Liver (tissue), 9 donors: ENCODE measurements around the gene CPNE9. TPM values are rescaled to one million over a fixed set of nuclear protein-coding genes. Genes with fewer than 3 reads are reported as not detected.

ENCODE experiments used
- DNase-seq: peaks from one replicate; pipeline ENCODE4 v3.0.0-alpha.2; 2017; ENCODE audit warnings: low spot score
- H3K27ac ChIP-seq, 2 donors: one replicate each; pipeline ENCODE4 v1.7.0; 2013; ENCODE audit warnings: inconsistent platforms in 2 of 2, low read length in 2 of 2, control low read depth in 1 of 2, low read depth in 1 of 2, mild to moderate bottlenecking in 1 of 2
- H3K27me3 ChIP-seq, 4 donors: one replicate each; pipeline versions ENCODE4 v1.6.1 to v1.7.0; 2013; ENCODE audit warnings: low read length in 3 of 4, inconsistent platforms in 1 of 4, mild to moderate bottlenecking in 1 of 4, moderate library complexity in 1 of 4; ENCODE audit not compliant: control insufficient read depth in 4 of 4, insufficient read depth in 4 of 4
- H3K36me3 ChIP-seq, 4 donors: one replicate each; pipeline versions ENCODE4 v1.6.1 to v1.7.0; 2013; ENCODE audit warnings: low read length in 3 of 4, mild to moderate bottlenecking in 3 of 4, low read depth in 1 of 4, moderate library complexity in 1 of 4; ENCODE audit not compliant: control insufficient read depth in 4 of 4, insufficient read depth in 3 of 4
- H3K4me1 ChIP-seq, 4 donors: one replicate each; pipeline versions ENCODE4 v1.6.1 to v1.7.0; 2013; ENCODE audit warnings: low read length in 3 of 4, mild to moderate bottlenecking in 3 of 4, moderate library complexity in 1 of 4; ENCODE audit not compliant: control insufficient read depth in 4 of 4, insufficient read depth in 4 of 4
- H3K4me3 ChIP-seq, 3 donors: one replicate each; pipeline versions ENCODE4 v1.6.1 to v1.7.0; 2013; ENCODE audit warnings: low read length in 3 of 3, control low read depth in 1 of 3, low read depth in 1 of 3, mild to moderate bottlenecking in 1 of 3
- H3K9ac ChIP-seq, 2 donors: one replicate each; pipeline ENCODE4 v1.7.0; 2013; ENCODE audit warnings: low read length in 2 of 2, mild to moderate bottlenecking in 2 of 2, moderate library complexity in 2 of 2, control low read depth in 1 of 2, low read depth in 1 of 2
- H3K9me3 ChIP-seq, 4 donors: one replicate each; pipeline versions ENCODE4 v1.6.1 to v1.7.0; 2013; ENCODE audit warnings: low read length in 3 of 4; ENCODE audit not compliant: control insufficient read depth in 4 of 4
- ATF3 ChIP-seq: IDR thresholded peaks from 2 replicates; pipeline ENCODE4 v1.6.1; 2016; ENCODE audit warnings: antibody characterized with exemption
- CTCF ChIP-seq: fragments of 150-350 bp; IDR thresholded peaks from 2 replicates; pipeline ENCODE4 v1.5.1; 2017; ENCODE audit warnings: improper control_type of control experiment, low read depth, low read length; ENCODE audit not compliant: missing input control
- EGR1 ChIP-seq, 2 donors: IDR thresholded peaks; 2 replicates each; pipeline ENCODE4 v1.6.1; 2016 to 2018; ENCODE audit warnings: antibody characterized with exemption in 2 of 2, low read depth in 2 of 2
- FOXA2 ChIP-seq: IDR thresholded peaks from 2 replicates; pipeline ENCODE4 v1.6.1; 2016; ENCODE audit warnings: antibody characterized with exemption
- GABPA ChIP-seq, 2 donors: IDR thresholded peaks in 1 of 2; conservative IDR thresholded peaks in 1 of 2; 2 replicates each; pipeline ENCODE4 v1.6.1; 2016; ENCODE audit warnings: antibody characterized with exemption in 2 of 2, mild to moderate bottlenecking in 1 of 2, moderate library complexity in 1 of 2
- HNF4A ChIP-seq, 2 donors: conservative IDR thresholded peaks; 2 replicates each; pipeline ENCODE4 v1.6.1; 2016; ENCODE audit warnings: antibody characterized with exemption in 2 of 2, mild to moderate bottlenecking in 2 of 2
- HNF4G ChIP-seq: IDR thresholded peaks from 2 replicates; pipeline ENCODE4 v1.6.1; 2016; ENCODE audit warnings: antibody characterized with exemption
- JUND ChIP-seq, 2 donors: IDR thresholded peaks; 2 replicates each; pipeline ENCODE4 v1.6.1; 2016; ENCODE audit warnings: antibody characterized with exemption in 2 of 2
- MAX ChIP-seq: IDR thresholded peaks from 2 replicates; pipeline ENCODE4 v1.6.1; 2016; ENCODE audit warnings: antibody characterized with exemption
- NR2F2 ChIP-seq: IDR thresholded peaks from 2 replicates; pipeline ENCODE4 v1.6.1; 2016; ENCODE audit warnings: antibody characterized with exemption
- RAD21 ChIP-seq, 2 donors: IDR thresholded peaks; 2 replicates each; pipeline ENCODE4 v1.6.1; 2016; ENCODE audit warnings: antibody characterized with exemption in 2 of 2, mild to moderate bottlenecking in 2 of 2
- REST ChIP-seq: IDR thresholded peaks from 2 replicates; pipeline ENCODE4 v1.6.1; 2016; ENCODE audit warnings: antibody characterized with exemption, mild to moderate bottlenecking
- RXRA ChIP-seq, 2 donors: IDR thresholded peaks; 2 replicates each; pipeline ENCODE4 v1.6.1; 2017 to 2018; ENCODE audit warnings: antibody characterized with exemption in 2 of 2, mild to moderate bottlenecking in 1 of 2
- SP1 ChIP-seq: IDR thresholded peaks from 2 replicates; pipeline ENCODE4 v1.6.1; 2018; ENCODE audit warnings: antibody characterized with exemption, mild to moderate bottlenecking
- TAF1 ChIP-seq: conservative IDR thresholded peaks from 2 replicates; pipeline ENCODE4 v1.6.1; 2016; ENCODE audit warnings: antibody characterized with exemption, mild to moderate bottlenecking
- YY1 ChIP-seq: IDR thresholded peaks from 2 replicates; pipeline ENCODE4 v1.6.1; 2016; ENCODE audit warnings: antibody characterized with exemption, mild to moderate bottlenecking
- ZBTB33 ChIP-seq: IDR thresholded peaks from 2 replicates; pipeline ENCODE4 v1.6.1; 2016; ENCODE audit warnings: antibody characterized with exemption
- WGBS: extraction: QIAGEN DNeasy Blood & Tissue Kit; methylation state at CpG from one replicate; pipeline ENCODE4 v1.1.7; 2013; 5-methylcytosine and 5-hydroxymethylcytosine counted together
- polyA plus RNA-seq, 2 donors: library from polyadenylated mRNA; stranded (reverse) in 1 of 2; unstranded in 1 of 2; fragments of 200-250 nt in 1 of 2; fragments of >200 nt in 1 of 2; fragmentation: Nextera tagmentation in 1 of 2; extraction: Ambion mirVana in 1 of 2; gene quantifications; one replicate each; pipeline versions ENCODE4 v1.2.1 to v1.2.3, GENCODE V29; 2013 to 2015
- total RNA-seq, 2 donors: library from RNA; depleted of rRNA; stranded (reverse); fragments of >200 nt; gene quantifications; one replicate each; pipeline ENCODE4 v1.2.3, GENCODE V29; 2014
- donor health status: healthy.
- donor health status: healthy.
- donor health status: healthy.
- donor health status: healthy.
- donor health status: healthy.

CPNE9 gene
- total and polyA plus RNA-seq, 4 donors, result not detected

GRCh38 chr3:9669277-9669676 is 34.4 kb upstream of the CPNE9 start:
- no peak overlapping the region for H3K27ac ChIP-seq
- no peaks in the 10 kb centered on the region for H3K27me3 ChIP-seq
- TF ChIP-seq EGR1 (IDR thresholded peaks at IDR 0.05; ENCODE audit: low read depth in 2 of 2) (no peak), HNF4G (no peak), FOXA2 (no peak), SP1 (no peak), JUND (IDR thresholded peaks at IDR 0.05) (no peak), NR2F2 (no peak), YY1 (no peak), RXRA (IDR thresholded peaks at IDR 0.05) (no peak), MAX (no peak), ZBTB33 (no peak), TAF1 (no peak), RAD21 (IDR thresholded peaks at IDR 0.05) (no peak), HNF4A (conservative IDR thresholded peaks at IDR 0.05) (no peak), ATF3 (no peak), REST (no peak)
- no peaks in the 10 kb centered on the region for H3K9me3 ChIP-seq
- H3K4me1 ChIP-seq, result peaks cover 0 to 20% (median 16%) of the 10 kb centered on the region in 4 donors
- 94% methylated on average over 4 of the region's 4 CpGs for WGBS
- H3K4me3 ChIP-seq, result no peak overlapping the region
- DNase-seq, result no peak
- no peak overlapping the region for H3K9ac ChIP-seq
- H3K36me3 ChIP-seq, result peaks cover 5 to 57% (median 50%) of the 10 kb centered on the region in 4 donors

- Histone ChIP-seq H3K9ac (no peak overlapping the region), H3K4me1 (peaks cover 0 to 20% (median 16%) of the 10 kb centered on the region in 4 donors), H3K9me3 (no peaks in the 10 kb centered on the region), H3K27me3 (no peaks in the 10 kb centered on the region), H3K36me3 (peaks cover 5 to 56% (median 50%) of the 10 kb centered on the region in 4 donors), H3K27ac (no peak overlapping the region), H3K4me3 (no peak overlapping the region)
- no peak for DNase-seq
- WGBS, result 55% methylated on average over 4 of the region's 4 CpGs
- no peak for TF ChIP-seq HNF4G
- TF ChIP-seq FOXA2, result no peak
- no peak for TF ChIP-seq ZBTB33
- peak; percentile 32 for TF ChIP-seq REST
- TF ChIP-seq GABPA (IDR thresholded peaks at IDR 0.05 in 1 of 2, conservative IDR thresholded peaks at IDR 0.05 in 1 of 2), result peak in 1 of 2 donors; percentile 34
- peak; percentile 45 to 64 for TF ChIP-seq RAD21 (IDR thresholded peaks at IDR 0.05)
- peak; percentile 76 for TF ChIP-seq YY1
- TF ChIP-seq JUND (IDR thresholded peaks at IDR 0.05), result peak in 1 of 2 donors; percentile 34
- no peak for TF ChIP-seq CTCF
These were observed 33.8 kb upstream of the CPNE9 start for GRCh38 chr3:9669720-9670432.
